ENCODE data around the gene TMEM53. TPM values are rescaled to one million over a fixed set of nuclear protein-coding genes. Genes with fewer than 3 reads are reported as not detected.

TMEM53 gene
- total and polyA plus RNA-seq, 8 donors: 8.5 to 18.8 (median 9.7) TPM

- no peak for TF ChIP-seq CTCF (IDR thresholded peaks at IDR 0.05)
- no peak for ATAC-seq
- intact Hi-C loops (cut with DNase I): no loop called here
- Histone ChIP-seq H3K9me3 (no peaks in the 10 kb centered on the region), H3K27ac (no peak overlapping the region), H3K36me3 (no peaks in the 10 kb centered on the region), H3K27me3 (no peaks in the 10 kb centered on the region), H3K4me3 (no peak overlapping the region), H3K4me1 (peaks cover 29 to 51% of the 10 kb centered on the region in 2 donors)
- DNase-seq: peak in 1 of 4 donors; percentile 25
Measured at GRCh38 chr1:44678626-44679025, 4.3 kb upstream of the TMEM53 start.

GRCh38 chr1:44678120-44678519 lies 3.8 kb upstream of the TMEM53 start:
- intact Hi-C loops (cut with DNase I): no loop called here

GRCh38 chr1:44677201-44677766 lies 3.0 kb upstream of the TMEM53 start:
- Histone ChIP-seq H3K36me3 (no peaks in the 10 kb centered on the region), H3K9me3 (no peaks in the 10 kb centered on the region), H3K27me3 (no peaks in the 10 kb centered on the region), H3K4me3 (no peak overlapping the region), H3K4me1 (peaks cover 42 to 61% of the 10 kb centered on the region in 2 donors), H3K27ac (peak overlapping the region; percentile 85 to 96)
- peak; percentile 42 to 44 for TF ChIP-seq CTCF (IDR thresholded peaks at IDR 0.05)
- intact Hi-C loops (cut with DNase I): no loop called here
- ATAC-seq (no peak), DNase-seq (no peak)

More at GRCh38 chr1:44678120-44678519, 3.8 kb upstream of the TMEM53 start:
- no peak overlapping the region for H3K4me3 ChIP-seq
- no peak for DNase-seq
- ATAC-seq: no peak
- H3K4me1 ChIP-seq: peaks cover 34 to 56% of the 10 kb centered on the region in 2 donors
- H3K27me3 ChIP-seq: no peaks in the 10 kb centered on the region
- no peaks in the 10 kb centered on the region for H3K9me3 ChIP-seq
- no peak overlapping the region for H3K27ac ChIP-seq
- no peak for TF ChIP-seq CTCF (IDR thresholded peaks at IDR 0.05)
- H3K36me3 ChIP-seq: no peaks in the 10 kb centered on the region

GRCh38 chr1:44676484-44677200 lies 2.4 kb upstream of the TMEM53 start:
- Histone ChIP-seq H3K9me3 (no peaks in the 10 kb centered on the region), H3K4me1 (peaks cover 42 to 62% of the 10 kb centered on the region in 2 donors), H3K4me3 (no peak overlapping the region), H3K36me3 (no peaks in the 10 kb centered on the region), H3K27me3 (no peaks in the 10 kb centered on the region), H3K27ac (peak overlapping the region; percentile 85 to 96)
- no peak for TF ChIP-seq CTCF (IDR thresholded peaks at IDR 0.05)
- intact Hi-C loops (cut with DNase I): no loop called here
- ATAC-seq (no peak), DNase-seq (no peak)

- no peak for TF ChIP-seq CTCF (IDR thresholded peaks at IDR 0.05)
- ATAC-seq (no peak), DNase-seq (peak in 1 of 4 donors; percentile 20)
- no peaks in the 10 kb centered on the region for H3K27me3 ChIP-seq
- peak overlapping the region; percentile 91 to 96 for H3K27ac ChIP-seq
- H3K4me3 ChIP-seq: peak overlapping the region; percentile 40 to 60
- H3K36me3 ChIP-seq: no peaks in the 10 kb centered on the region
- peaks cover 42 to 65% of the 10 kb centered on the region in 2 donors for H3K4me1 ChIP-seq
- no peaks in the 10 kb centered on the region for H3K9me3 ChIP-seq
- intact Hi-C loops (cut with DNase I): no loop called here
Measured at GRCh38 chr1:44675186-44675585, 905 bp upstream of the TMEM53 start.
